ENCODE results near the gene DNMT3B.

DNA sequence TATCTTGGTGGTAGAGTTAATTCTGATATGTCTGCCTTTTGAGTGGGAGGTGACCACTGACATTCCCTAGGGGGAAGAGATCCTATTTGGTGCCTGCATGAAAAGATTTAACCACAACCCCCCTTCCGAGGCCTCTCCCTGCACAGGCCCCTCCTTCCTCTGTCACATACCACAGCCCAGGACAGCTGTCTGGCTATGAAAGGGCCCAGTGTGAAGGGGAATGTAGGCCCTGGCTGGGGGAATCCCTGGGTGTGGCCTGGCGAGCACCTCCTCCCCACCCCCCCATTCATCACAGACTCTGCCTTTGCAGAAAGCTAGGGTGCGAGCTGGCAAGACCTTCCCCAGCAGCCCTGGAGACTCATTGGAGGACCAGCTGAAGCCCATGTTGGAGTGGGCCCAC is 30.1 kb downstream of the DNMT3B start:
- TF ChIP-seq, protein P1, sequence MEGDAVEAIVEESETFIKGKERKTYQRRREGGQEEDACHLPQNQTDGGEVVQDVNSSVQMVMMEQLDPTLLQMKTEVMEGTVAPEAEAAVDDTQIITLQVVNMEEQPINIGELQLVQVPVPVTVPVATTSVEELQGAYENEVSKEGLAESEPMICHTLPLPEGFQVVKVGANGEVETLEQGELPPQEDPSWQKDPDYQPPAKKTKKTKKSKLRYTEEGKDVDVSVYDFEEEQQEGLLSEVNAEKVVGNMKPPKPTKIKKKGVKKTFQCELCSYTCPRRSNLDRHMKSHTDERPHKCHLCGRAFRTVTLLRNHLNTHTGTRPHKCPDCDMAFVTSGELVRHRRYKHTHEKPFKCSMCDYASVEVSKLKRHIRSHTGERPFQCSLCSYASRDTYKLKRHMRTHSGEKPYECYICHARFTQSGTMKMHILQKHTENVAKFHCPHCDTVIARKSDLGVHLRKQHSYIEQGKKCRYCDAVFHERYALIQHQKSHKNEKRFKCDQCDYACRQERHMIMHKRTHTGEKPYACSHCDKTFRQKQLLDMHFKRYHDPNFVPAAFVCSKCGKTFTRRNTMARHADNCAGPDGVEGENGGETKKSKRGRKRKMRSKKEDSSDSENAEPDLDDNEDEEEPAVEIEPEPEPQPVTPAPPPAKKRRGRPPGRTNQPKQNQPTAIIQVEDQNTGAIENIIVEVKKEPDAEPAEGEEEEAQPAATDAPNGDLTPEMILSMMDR (conservative IDR thresholded peaks at IDR 0.05 in 1 of 2, IDR thresholded peaks at IDR 0.05 in 1 of 2; ENCODE audit: extremely low read depth in 1 of 2, insufficient read depth in 1 of 2, low read depth in 1 of 2, low read length in 2 of 2) = no peak
- no peak for TF ChIP-seq EZH2 (IDR thresholded peaks at IDR 0.05; ENCODE audit: borderline replicate concordance, low read length)
